SK-N-SH (cell line): ENCODE data around the gene RAD52. TPM values are rescaled to one million over a fixed set of nuclear protein-coding genes. Genes with fewer than 3 reads are reported as not detected.

Experiments used
- CTCF ChIA-PET: fragments of 300-600, 350-600 bp; formaldehyde crosslinking; extraction: SDS; loops from one replicate; lab custom pipeline; 2021; lab: Yijun Ruan, JAX
- POLR2A ChIA-PET: fragments of 350-600 bp; sonication (Branson Sonifier 250); formaldehyde crosslinking; extraction: SDS; loops from one replicate; lab custom pipeline; 2020; ENCODE audit warnings: antibody characterized with exemption, inconsistent platforms; lab: Yijun Ruan, JAX
- DNase-seq: peaks from one replicate; pipeline ENCODE4 v3.0.0; 2012
- H2AFZ ChIP-seq: fragments of 200-600 bp; sonication (generic); 2 replicates; pipeline ENCODE4 v1.8.1; 2016; ENCODE audit warnings: antibody characterized with exemption, mild to moderate bottlenecking, low read depth
- H3F3A ChIP-seq: fragments of 200-600 bp; sonication (generic); replicated peaks from 2 replicates; pipeline ENCODE3; 2016; ENCODE audit warnings: antibody characterized with exemption, mild to moderate bottlenecking; ENCODE audit not compliant: insufficient read depth
- H3K27ac ChIP-seq, 2 experiments: fragments of 200-500 bp in 1 of 2; fragments of 200-600 bp in 1 of 2; sonication (Bioruptor generic) in 1 of 2; sonication (generic), shearing (Covaris generic) in 1 of 2; 2 replicates each; pipeline versions ENCODE4 v1.5.1 to v1.6.1; 2014 to 2016; ENCODE audit warnings: low read depth in 2 of 2, inconsistent platforms in 1 of 2, low read length in 1 of 2, mild to moderate bottlenecking in 1 of 2, mixed read lengths in 1 of 2
- H3K27me3 ChIP-seq: fragments of 200-600 bp; sonication (generic), shearing (Covaris generic); 2 replicates; pipeline ENCODE4 v1.6.1; 2016; ENCODE audit warnings: mixed run types; ENCODE audit not compliant: insufficient read depth
- H3K36me3 ChIP-seq, 2 experiments: fragments of 200-500 bp in 1 of 2; fragments of 200-600 bp in 1 of 2; sonication (Bioruptor generic) in 1 of 2; sonication (generic) in 1 of 2; replicated peaks in 1 of 2; 2 replicates each; pipeline versions ENCODE3 to v1.5.1; 2014 to 2016; ENCODE audit warnings: low read length in 1 of 2, mild to moderate bottlenecking in 1 of 2; ENCODE audit not compliant: insufficient read depth in 2 of 2, control insufficient read depth in 1 of 2
- H3K4me1 ChIP-seq, 2 experiments: fragments of 200-500 bp in 1 of 2; fragments of 200-600 bp in 1 of 2; sonication (Bioruptor generic) in 1 of 2; sonication (generic), shearing (Covaris generic) in 1 of 2; 2 replicates each; pipeline versions ENCODE4 v1.5.1 to v1.6.1; 2014 to 2016; ENCODE audit warnings: low read depth in 1 of 2, low read length in 1 of 2, mixed run types in 1 of 2; ENCODE audit not compliant: insufficient read depth in 2 of 2, control insufficient read depth in 1 of 2
- H3K4me2 ChIP-seq: fragments of 200-600 bp; sonication (generic), shearing (Covaris generic); 2 replicates; pipeline ENCODE4 v1.6.1; 2017; ENCODE audit warnings: mixed run types
- H3K4me3 ChIP-seq, 2 experiments: fragments of 200-500 bp in 1 of 2; fragments of 200-600 bp in 1 of 2; sonication (Bioruptor generic) in 1 of 2; sonication (generic), shearing (Covaris generic) in 1 of 2; 2 replicates each; pipeline versions ENCODE4 v1.5.1 to v1.8.1; 2014 to 2016; ENCODE audit warnings: low read depth in 2 of 2, inconsistent platforms in 1 of 2, low read length in 1 of 2, mild to moderate bottlenecking in 1 of 2, mixed read lengths in 1 of 2, moderate library complexity in 1 of 2
- H3K79me2 ChIP-seq: fragments of 200-600 bp; sonication (generic); 2 replicates; pipeline ENCODE4 v1.8.1; 2017; ENCODE audit warnings: mild to moderate bottlenecking; ENCODE audit not compliant: insufficient read depth
- H3K9ac ChIP-seq: fragments of 200-600 bp; sonication (generic); 2 replicates; pipeline ENCODE4 v1.6.1; 2017; ENCODE audit warnings: mixed run types
- H3K9me2 ChIP-seq: fragments of 200-600 bp; sonication (generic); 2 replicates; pipeline ENCODE4 v1.6.1; 2017; ENCODE audit warnings: mixed run types
- H3K9me3 ChIP-seq: fragments of 200-600 bp; sonication (generic); 2 replicates; pipeline ENCODE4 v1.6.1; 2017; ENCODE audit warnings: mixed run types, mild to moderate bottlenecking, moderate library complexity
- H4K20me1 ChIP-seq: fragments of 200-600 bp; sonication (generic); 2 replicates; pipeline ENCODE4 v1.6.1; 2017; ENCODE audit warnings: mild to moderate bottlenecking, mixed run types; ENCODE audit not compliant: insufficient read depth
- CHD2 ChIP-seq: fragments of 150-350 bp; IDR thresholded peaks from 2 replicates; pipeline ENCODE4 v1.6.1; 2018; ENCODE audit warnings: low read length; ENCODE audit not compliant: partially characterized antibody
- ELF1 ChIP-seq: IDR thresholded peaks from 2 replicates; pipeline ENCODE4 v1.4.0; 2012
- EP300 ChIP-seq, 2 experiments: IDR thresholded peaks; 2 replicates each; pipeline versions ENCODE4 v1.4.0 to v1.6.1; 2012; ENCODE audit warnings: borderline replicate concordance in 1 of 2, low read depth in 1 of 2, low read length in 1 of 2
- FOSL2 ChIP-seq: IDR thresholded peaks from 2 replicates; pipeline ENCODE4 v1.4.0; 2012; ENCODE audit warnings: low read depth, mild to moderate bottlenecking, moderate library complexity, borderline replicate concordance
- FOXM1 ChIP-seq: IDR thresholded peaks from 2 replicates; pipeline ENCODE4 v1.4.0; 2012; ENCODE audit warnings: low read depth, mild to moderate bottlenecking
- JUND ChIP-seq: IDR thresholded peaks from 2 replicates; pipeline ENCODE4 v1.4.0; 2012
- MEF2A ChIP-seq: IDR thresholded peaks from 2 replicates; pipeline ENCODE4 v1.4.0; 2012; ENCODE audit warnings: low read depth, borderline replicate concordance
- MXI1 ChIP-seq: IDR thresholded peaks from 2 replicates; pipeline ENCODE4 v1.6.1; 2012; ENCODE audit warnings: mild to moderate bottlenecking, low read depth, low read length, improper control_type of control experiment
- PBX3 ChIP-seq: IDR thresholded peaks from 2 replicates; pipeline ENCODE4; 2012
- RCOR1 ChIP-seq: fragments of 150-350 bp; IDR thresholded peaks from 2 replicates; pipeline ENCODE4 v1.6.1; 2017; ENCODE audit warnings: antibody characterized with exemption, low read length
- REST ChIP-seq: IDR thresholded peaks from 2 replicates; pipeline ENCODE4 v1.6.1; 2012; ENCODE audit warnings: mild to moderate bottlenecking, low read depth, low read length, moderate library complexity
- RFX5 ChIP-seq: IDR thresholded peaks from 2 replicates; pipeline ENCODE4 v1.6.1; 2012; ENCODE audit warnings: mild to moderate bottlenecking, improper control_type of control experiment, low read length
- TAF1 ChIP-seq: IDR thresholded peaks from 2 replicates; pipeline ENCODE4 v1.6.1; 2012; ENCODE audit warnings: low read depth, mild to moderate bottlenecking, low read length, moderate library complexity, borderline replicate concordance
- TCF12 ChIP-seq: IDR thresholded peaks from 2 replicates; pipeline ENCODE4 v1.4.0; 2012
- ZBTB33 ChIP-seq: IDR thresholded peaks from 2 replicates; pipeline ENCODE4 v1.4.0; 2012; ENCODE audit warnings: low read depth, borderline replicate concordance
- WGBS: methylation state at CpG from one replicate; pipeline ENCODE4 v1.1.6; 2017; ENCODE audit warnings: low lambda C conversion rate; 5-methylcytosine and 5-hydroxymethylcytosine counted together
- polyA plus RNA-seq, 3 experiments: library from polyadenylated mRNA; depleted of rRNA; stranded (reverse); fragments of >200 nt; gene quantifications; 2 replicates each; pipeline ENCODE4 v1.2.3, GENCODE V29; 2012
- TF ChIP-seq, protein P1 (sequence below): IDR thresholded peaks from 2 replicates; pipeline ENCODE4 v1.4.0; 2012; ENCODE audit warnings: low read depth, borderline replicate concordance

Gene RAD52
- polyA plus RNA-seq, 1 of the 3 experiments (the other 2 are of a cell fraction) = 11.2 TPM

GRCh38 chr12:946631-947030 is 2.9 kb downstream of the RAD52 start:
- CTCF ChIA-PET = interaction anchor here (0.6 to 2.6 kb wide), 6 partner anchors 18 to 470 kb away, joined by 3 to 11 read pairs (median 4); no protein-coding TSS in a partner anchor
- POLR2A ChIA-PET = interaction anchor here (0.7 kb wide), 1 partner anchor 43 kb away, joined by 3 read pairs; no protein-coding TSS in a partner anchor
- Histone ChIP-seq H3K79me2 (peaks cover 63% of the 10 kb centered on the region), H4K20me1 (no peaks in the 10 kb centered on the region), H3K36me3 (peaks cover 0 to 14% of the 10 kb centered on the region in 2 experiments), H2AFZ (no peak overlapping the region), H3K27me3 (no peaks in the 10 kb centered on the region), H3K9ac (no peak overlapping the region), H3K4me3 (no peak overlapping the region), H3F3A (peaks cover 12% of the 10 kb centered on the region), H3K27ac (no peak overlapping the region), H3K9me3 (no peaks in the 10 kb centered on the region), H3K4me2 (no peak overlapping the region), H3K4me1 (peaks cover 2 to 6% of the 10 kb centered on the region in 2 experiments; a peak in 3 of 4 replicates), H3K9me2 (no peaks in the 10 kb centered on the region)
- 83% methylated on average over 6 of the region's 6 CpGs for WGBS
- no peak for TF ChIP-seq TAF1
- no peak for TF ChIP-seq MXI1
- no peak for TF ChIP-seq CHD2
- TF ChIP-seq REST = no peak
- TF ChIP-seq MEF2A = no peak
- TF ChIP-seq ZBTB33 = no peak
- TF ChIP-seq FOSL2 = no peak
- TF ChIP-seq JUND = no peak
- TF ChIP-seq TCF12 = no peak
- no peak for DNase-seq

DNA sequence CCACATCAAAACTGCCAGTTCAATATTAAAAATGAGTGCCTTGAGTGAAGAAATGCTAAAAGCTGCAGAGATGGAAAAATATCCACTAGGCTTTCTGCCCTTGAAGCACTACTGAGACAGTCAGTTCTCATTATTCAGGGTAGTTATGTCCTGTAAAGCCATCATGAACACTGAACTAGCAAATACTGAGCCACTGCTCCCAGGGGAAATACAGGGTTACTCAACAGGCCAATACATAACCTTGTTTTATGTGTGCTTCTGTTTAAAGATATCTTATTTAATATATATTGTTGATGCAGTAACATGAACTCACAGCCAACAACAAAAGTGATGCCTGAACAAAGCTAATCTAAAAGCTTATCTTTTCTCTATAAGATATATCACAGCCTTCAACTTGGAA is 3.3 kb downstream of the RAD52 start:
- CTCF ChIA-PET = interaction anchor here (0.6 to 2.6 kb wide), 6 partner anchors 18 to 469 kb away, joined by 3 to 11 read pairs (median 4); no protein-coding TSS in a partner anchor
- no peak overlapping the region for H3K4me3 ChIP-seq
- TF ChIP-seq FOXM1 (no peak), EP300 (IDR thresholded peaks at IDR 0.05; ENCODE audit: borderline replicate concordance in 1 of 2, low read depth in 1 of 2, low read length in 1 of 2) (no peak), JUND (no peak), ELF1 (no peak), TAF1 (no peak), REST (no peak), RFX5 (no peak), RCOR1 (no peak), PBX3 (no peak)
- TF ChIP-seq, protein P1, sequence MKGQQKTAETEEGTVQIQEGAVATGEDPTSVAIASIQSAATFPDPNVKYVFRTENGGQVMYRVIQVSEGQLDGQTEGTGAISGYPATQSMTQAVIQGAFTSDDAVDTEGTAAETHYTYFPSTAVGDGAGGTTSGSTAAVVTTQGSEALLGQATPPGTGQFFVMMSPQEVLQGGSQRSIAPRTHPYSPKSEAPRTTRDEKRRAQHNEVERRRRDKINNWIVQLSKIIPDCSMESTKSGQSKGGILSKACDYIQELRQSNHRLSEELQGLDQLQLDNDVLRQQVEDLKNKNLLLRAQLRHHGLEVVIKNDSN = no peak

More for the DNA sequence above, 3.3 kb downstream of the RAD52 start:
- peaks cover 64% of the 10 kb centered on the region for H3K79me2 ChIP-seq
- no peak overlapping the region for H3K27ac ChIP-seq
- POLR2A ChIA-PET = interaction anchor here (0.7 kb wide), 1 partner anchor 44 kb away, joined by 3 read pairs; no protein-coding TSS in a partner anchor
- peaks cover 0 to 14% of the 10 kb centered on the region in 2 experiments for H3K36me3 ChIP-seq
- peaks cover 2 to 6% of the 10 kb centered on the region in 2 experiments; a peak in 3 of 4 replicates for H3K4me1 ChIP-seq
- peaks cover 9% of the 10 kb centered on the region for H3F3A ChIP-seq
- no peak overlapping the region for H3K9ac ChIP-seq
- no peaks in the 10 kb centered on the region for H4K20me1 ChIP-seq
- H3K4me2 ChIP-seq = no peak overlapping the region
- H3K27me3 ChIP-seq = no peaks in the 10 kb centered on the region
- H2AFZ ChIP-seq = no peak overlapping the region
- no peak for DNase-seq
- H3K9me3 ChIP-seq = no peaks in the 10 kb centered on the region
- no peaks in the 10 kb centered on the region for H3K9me2 ChIP-seq
